Measurements from ENCODE around the gene ORM2.

ORM2 gene

GRCh38 chr9:114349713-114350480, 20.2 kb downstream of the ORM2 start:
- DNase-seq (ENCODE audit: low spot score) = no peak

GRCh38 chr9:114350636-114351401, 21.1 kb downstream of the ORM2 start:
- DNase-seq (ENCODE audit: low spot score) = no peak

DNA sequence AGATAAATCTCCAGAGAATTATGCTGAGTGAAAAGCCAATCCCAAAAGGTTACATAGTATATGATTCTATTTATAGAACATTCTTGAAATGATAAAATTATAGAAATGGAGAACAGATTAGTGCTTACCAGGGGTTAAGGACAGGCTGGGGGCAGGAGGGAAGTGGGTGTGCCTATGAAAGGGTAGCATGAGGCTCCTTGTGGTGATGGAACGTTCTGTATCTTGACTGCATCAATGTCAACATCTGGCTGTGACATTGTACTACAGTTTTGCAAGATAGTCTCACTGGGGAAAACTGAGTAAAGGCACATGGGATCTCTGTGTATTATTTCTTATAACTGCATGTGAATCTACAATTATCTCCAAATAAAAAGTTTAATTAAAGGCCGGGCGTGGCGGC, 22.3 kb downstream of the ORM2 start:
- no peak for DNase-seq (ENCODE audit: low spot score)

GRCh38 chr9:114355821-114356220, 26.2 kb downstream of the ORM2 start:
- DNase-seq (ENCODE audit: low spot score) = no peak

DNA sequence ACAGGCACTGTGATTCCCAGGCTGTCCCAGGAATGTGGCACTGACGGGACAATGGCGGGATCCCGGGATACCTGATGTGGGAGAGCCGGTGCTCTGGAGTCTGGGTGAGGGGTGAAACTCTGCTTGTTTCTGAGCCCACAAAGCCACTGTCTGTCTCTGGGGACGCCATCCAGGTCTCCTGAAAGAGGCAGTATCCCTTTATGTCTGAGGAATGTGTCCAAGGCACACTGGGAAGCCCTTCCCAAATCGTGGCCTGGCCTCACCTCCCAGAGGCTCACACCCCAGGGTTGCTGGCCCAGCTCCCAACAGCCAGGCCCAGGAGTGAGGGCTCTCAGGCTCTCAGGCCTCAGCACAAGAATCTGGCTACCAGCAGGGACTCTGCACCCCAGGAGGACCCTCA, 27.1 kb downstream of the ORM2 start:
- DNase-seq (ENCODE audit: low spot score) = no peak

DNA sequence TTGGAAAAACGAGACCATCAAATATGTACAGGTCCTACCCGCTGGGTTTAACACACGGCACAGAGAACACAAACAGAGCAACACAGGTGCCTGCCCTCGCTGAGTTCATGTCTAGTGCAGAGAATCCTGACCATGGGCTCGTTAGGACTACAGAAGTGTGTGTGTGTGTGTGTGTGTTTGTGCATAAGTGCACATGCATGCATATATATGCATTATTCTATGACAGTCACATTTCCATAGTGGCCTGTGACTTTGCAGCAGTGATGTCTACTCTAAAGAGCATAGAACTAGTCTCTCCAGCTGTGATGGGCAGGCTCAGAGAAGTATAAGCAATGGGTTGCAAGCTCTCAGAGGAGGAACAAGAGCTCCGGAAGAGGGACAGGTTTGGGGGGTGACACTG, 27.7 kb downstream of the ORM2 start:
- no peak for DNase-seq (ENCODE audit: low spot score)

GRCh38 chr9:114357911-114358328, 28.3 kb downstream of the ORM2 start:
- DNase-seq (ENCODE audit: low spot score) = no peak

DNA sequence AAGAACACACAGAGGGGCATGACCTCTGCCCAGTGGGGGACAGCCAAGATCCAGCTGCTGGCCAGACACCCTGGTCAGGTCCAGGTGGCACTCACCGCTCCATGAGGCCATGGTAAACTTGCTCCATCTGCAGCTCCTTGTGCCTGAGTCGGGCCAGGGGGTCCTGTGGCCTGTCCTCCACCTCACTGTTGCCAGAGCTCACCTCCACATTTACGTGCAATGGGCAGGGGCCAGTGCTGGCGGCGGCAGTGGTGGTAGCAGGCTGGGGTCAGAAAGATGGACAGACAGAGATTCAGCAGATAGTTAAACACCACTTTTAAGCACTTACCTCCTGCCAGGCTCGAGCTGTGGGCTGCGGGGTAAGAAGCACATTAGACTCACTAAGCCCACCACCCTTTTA, 30.1 kb downstream of the ORM2 start:
- no peak for DNase-seq (ENCODE audit: low spot score)

DNA sequence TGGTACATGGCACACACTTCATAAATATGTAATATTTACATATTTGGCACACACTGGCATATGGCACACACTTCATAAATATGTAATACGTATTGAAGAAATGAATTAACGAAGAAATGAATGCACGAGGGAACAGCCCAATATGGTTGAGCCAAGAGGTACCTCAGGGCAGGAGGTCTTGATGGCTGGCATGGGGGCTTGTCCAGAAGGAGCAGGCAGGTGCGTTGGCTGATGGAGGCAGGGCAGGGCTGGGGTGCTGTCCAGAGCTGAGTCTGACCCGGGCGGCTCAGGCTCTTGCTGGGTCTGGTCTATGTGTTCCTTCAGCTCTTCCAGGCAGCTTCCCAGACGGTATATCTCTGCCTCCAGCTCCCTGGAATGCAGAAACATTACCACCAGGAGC, 31.9 kb downstream of the ORM2 start:
- no peak for DNase-seq (ENCODE audit: low spot score)

DNA sequence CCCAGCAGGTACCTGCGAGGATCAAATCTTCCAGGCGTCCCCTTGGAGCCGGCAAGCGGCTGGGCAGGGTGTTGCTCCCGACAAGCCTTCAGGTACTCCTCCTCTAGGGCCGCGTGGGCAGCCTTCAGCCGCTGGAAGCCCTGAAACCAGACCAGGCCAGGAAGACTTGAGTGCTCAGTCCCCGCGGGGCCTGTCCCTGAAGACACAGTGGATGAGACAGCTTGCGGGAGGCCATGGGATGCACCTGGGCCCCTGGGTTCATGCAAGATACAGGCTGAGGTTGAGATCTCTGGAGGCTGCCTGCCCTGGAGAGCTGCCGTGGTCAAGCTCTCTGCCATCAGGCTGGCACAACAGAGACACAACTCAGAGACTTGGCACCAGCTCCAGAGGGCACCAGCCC, 32.7 kb downstream of the ORM2 start:
- no peak for DNase-seq (ENCODE audit: low spot score)

GRCh38 chr9:114363424-114363823, 33.8 kb downstream of the ORM2 start:
- DNase-seq (ENCODE audit: low spot score) = no peak

GRCh38 chr9:114364134-114365041, 34.7 kb downstream of the ORM2 start:
- DNase-seq (ENCODE audit: low spot score) = no peak

- DNase-seq (ENCODE audit: low spot score) = no peak
Measured at GRCh38 chr9:114365194-114365593, 35.5 kb downstream of the ORM2 start.

- no peak for DNase-seq (ENCODE audit: low spot score)
Measured at GRCh38 chr9:114366334-114367128, 36.9 kb downstream of the ORM2 start.

DNA sequence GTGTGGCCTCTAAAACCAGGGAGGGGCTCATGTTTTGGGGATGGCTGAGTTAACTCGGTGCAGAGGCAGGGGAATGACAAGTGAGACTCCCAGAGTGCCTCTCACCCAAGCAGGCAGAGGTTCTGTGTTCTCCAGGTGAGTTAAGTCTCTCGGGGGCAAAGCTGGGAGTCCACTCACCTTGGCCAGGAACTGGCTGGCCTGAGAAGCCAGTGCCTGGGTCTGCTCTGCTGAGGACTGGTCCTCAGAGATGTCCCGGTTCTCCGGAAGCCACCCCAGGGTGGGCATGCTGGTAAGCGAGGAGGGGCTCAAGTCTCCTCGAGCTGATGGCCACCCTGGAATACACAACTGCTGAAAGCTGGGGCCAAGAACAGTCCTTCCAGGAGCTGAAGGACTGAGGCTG, 37.7 kb downstream of the ORM2 start:
- DNase-seq (ENCODE audit: low spot score) = no peak

DNA sequence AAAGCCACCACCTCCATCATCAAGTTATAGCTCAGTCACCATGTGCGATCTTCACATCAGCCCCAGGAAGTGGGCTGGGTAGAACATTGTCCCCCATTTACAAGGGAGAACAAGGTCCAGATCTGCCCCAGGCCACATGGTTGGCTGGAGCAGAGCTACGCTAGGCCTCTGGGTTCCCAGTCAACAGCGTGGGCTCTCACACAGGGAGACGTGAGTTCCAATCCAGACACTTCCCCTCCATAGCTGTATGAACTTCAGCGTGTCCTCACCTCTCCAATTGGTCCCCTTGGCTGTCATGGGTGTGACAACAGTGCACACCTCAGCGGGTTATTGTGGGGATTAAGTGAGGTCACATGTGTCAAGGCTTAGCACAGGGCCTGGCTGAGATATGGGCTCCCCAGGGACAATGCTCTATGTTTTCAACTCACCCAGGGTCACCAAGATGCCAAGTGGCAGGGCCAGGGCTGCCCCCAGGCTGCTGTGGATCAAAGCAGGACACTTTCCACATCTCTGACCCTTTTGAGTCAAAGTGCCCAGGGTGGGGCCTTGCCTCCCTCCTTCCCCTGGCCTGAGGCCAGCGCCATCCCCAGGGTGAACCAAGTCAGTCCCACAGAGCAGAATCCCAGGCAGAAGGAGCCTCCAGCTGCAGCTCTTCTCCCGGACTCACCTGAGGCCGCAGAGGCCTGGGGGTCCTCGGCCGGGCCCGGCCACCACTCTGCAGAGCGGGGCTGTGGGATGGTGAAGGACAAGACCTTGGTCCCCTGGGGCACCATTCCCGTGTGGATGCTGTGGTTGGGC, 38.3 kb downstream of the ORM2 start:
- DNase-seq (ENCODE audit: low spot score) = no peak

DNA sequence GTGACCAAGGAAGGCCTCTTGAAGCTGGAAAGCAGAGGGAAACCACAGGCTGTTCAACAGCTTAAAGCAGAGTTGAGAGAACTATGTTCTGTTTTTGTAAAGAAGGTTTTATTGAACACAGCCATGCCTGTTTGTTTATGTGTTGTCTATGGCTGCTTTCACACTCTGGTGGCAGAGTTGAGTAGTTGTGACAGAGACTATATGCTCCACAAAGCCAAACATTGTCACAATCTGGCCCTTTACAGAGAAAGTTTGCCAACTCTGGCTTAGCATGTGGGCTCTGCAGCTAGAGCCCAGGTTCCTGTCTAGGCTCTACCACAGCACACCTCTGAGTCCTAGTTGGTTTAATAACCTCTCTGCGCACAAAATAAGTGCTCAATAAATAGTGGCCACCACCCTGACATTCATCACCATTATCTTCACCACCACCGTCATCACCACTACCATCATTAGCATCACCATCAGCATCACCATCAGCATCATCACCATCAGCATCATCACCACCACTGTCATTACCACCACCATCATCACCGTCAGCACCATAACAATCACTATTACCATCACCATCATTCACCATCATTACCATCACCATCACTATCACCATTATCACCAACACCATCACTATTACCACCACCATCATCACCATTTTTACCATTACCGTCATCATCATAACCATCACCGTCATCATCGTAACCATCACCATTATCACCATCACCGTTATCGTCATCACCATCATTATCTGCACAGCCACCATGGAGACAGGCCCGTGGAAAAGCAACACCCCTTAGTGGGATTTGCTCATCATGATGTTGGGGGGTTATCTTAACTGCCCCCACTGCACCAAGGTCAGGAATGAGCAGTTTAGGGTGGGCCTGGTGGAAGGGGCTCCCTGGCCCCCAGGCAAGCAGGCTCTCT, 39.8 kb downstream of the ORM2 start:
- DNase-seq (ENCODE audit: low spot score) = no peak

DNA sequence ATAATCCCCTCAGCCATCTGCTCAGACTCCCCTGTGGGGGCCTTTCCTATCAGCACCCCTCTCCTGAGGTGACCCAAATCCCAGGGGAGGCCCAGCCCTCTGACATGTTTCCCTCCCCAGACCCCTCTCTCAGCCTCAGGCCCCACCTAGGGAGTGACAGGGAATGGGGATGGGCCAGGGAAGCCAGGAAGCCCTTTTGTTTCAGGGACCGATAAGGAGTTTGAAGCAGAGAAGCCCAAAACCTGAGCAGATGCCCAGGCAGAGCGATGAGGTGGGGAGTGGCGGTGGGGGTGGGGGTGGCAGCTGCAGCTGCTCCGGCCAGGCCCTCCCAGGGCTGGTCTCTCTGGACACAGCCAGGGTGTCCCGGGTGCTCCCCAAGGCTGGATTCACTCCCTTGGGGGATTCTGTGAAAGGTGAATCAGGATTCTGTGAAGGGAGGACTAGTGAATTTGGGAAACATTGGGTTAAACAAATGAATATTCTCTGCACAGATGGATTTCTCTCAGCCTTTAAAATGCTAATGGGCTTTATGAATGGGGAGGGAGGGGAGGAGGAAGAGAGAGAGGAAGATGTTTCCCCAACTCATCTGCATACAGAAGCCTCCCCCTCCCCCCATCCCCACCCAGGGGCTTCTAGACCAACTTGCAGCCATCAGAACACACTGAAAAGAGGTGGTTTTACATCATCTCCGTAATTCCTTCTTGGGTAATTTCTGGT, 40.7 kb downstream of the ORM2 start:
- no peak for DNase-seq (ENCODE audit: low spot score)

- DNase-seq (ENCODE audit: low spot score) = no peak
Measured at GRCh38 chr9:114370968-114371320, 41.3 kb downstream of the ORM2 start.
